H1 (cell line): ENCODE measurements around the gene CYB5R3. TPM values are rescaled to one million over a fixed set of nuclear protein-coding genes. Genes with fewer than 3 reads are reported as not detected.
"Not testable (repeated sequence)": the region's sequence is repeated elsewhere in the genome, so short reads cannot be mapped to it uniquely, and the experiment has no call there.

Experiments used
- CTCF ChIA-PET: fragments of 300-600 bp; sonication (Branson Sonifier 250); formaldehyde crosslinking; loops from one replicate; lab custom pipeline; 2021; ENCODE audit not compliant: partially characterized antibody; lab: Charles Lee
- POLR2A ChIA-PET: fragments of 300-600 bp; sonication (Branson Sonifier 250); formaldehyde crosslinking; loops from one replicate; lab custom pipeline; 2021; ENCODE audit warnings: inconsistent platforms; ENCODE audit not compliant: partially characterized antibody; lab: Charles Lee
- DNase-seq, 2 experiments: peaks; one replicate each; pipeline versions ENCODE4 v3.0.0 to v3.0.0-alpha.2; 2010 to 2022; ENCODE audit warnings: low spot score in 2 of 2, low read depth in 1 of 2, mixed read lengths in 1 of 2
- FAIRE-seq: peaks from 2 replicates; lab custom pipeline; 2011; peaks lifted over from hg19 to GRCh38; lab: Jason Lieb, UNC
- H2AFZ ChIP-seq: 2 replicates; pipeline ENCODE4 v1.8.1; 2012; ENCODE audit warnings: low read length, inconsistent platforms
- H2AK5ac ChIP-seq: 2 replicates; pipeline ENCODE4 v1.6.1; 2013; ENCODE audit warnings: low read depth, low read length
- H2BK120ac ChIP-seq: replicated peaks from 2 replicates; pipeline ENCODE3; 2013; ENCODE audit warnings: low read depth, low read length, inconsistent platforms
- H2BK12ac ChIP-seq: 2 replicates; pipeline ENCODE4 v1.6.1; 2013; ENCODE audit warnings: low read depth, low read length
- H2BK15ac ChIP-seq: 2 replicates; pipeline ENCODE4 v1.6.1; 2013; ENCODE audit warnings: low read length
- H2BK20ac ChIP-seq: 2 replicates; pipeline ENCODE4 v1.6.1; 2013; ENCODE audit warnings: low read length
- H2BK5ac ChIP-seq: 2 replicates; pipeline ENCODE4 v1.6.1; 2013; ENCODE audit warnings: low read depth, low read length
- H3K14ac ChIP-seq: 2 replicates; pipeline ENCODE4 v1.6.1; 2013; ENCODE audit warnings: inconsistent platforms; ENCODE audit not compliant: insufficient read length
- H3K18ac ChIP-seq: 2 replicates; pipeline ENCODE4 v1.6.1; 2013; ENCODE audit warnings: low read length; ENCODE audit errors: extremely low read depth
- H3K23ac ChIP-seq: 2 replicates; pipeline ENCODE4 v1.6.1; 2013; ENCODE audit warnings: inconsistent platforms; ENCODE audit not compliant: insufficient read length
- H3K23me2 ChIP-seq: 2 replicates; pipeline ENCODE4 v1.6.1; 2013; ENCODE audit warnings: low read depth, low read length
- H3K27ac ChIP-seq: 2 replicates; pipeline ENCODE4 v1.6.1; 2011; ENCODE audit warnings: low read depth, low read length, inconsistent platforms
- H3K27me3 ChIP-seq, 4 experiments: replicated peaks in 1 of 4; 1 replicate in 1 of 4; 2 replicates in 3 of 4; pipeline versions ENCODE4 v1.6.1 to v1.8.1; 2011 to 2013; ENCODE audit warnings: low read length in 3 of 4, mild to moderate bottlenecking in 3 of 4, inconsistent platforms in 2 of 4, mixed read lengths in 2 of 4, moderate library complexity in 1 of 4; ENCODE audit not compliant: control insufficient read depth in 3 of 4, insufficient read depth in 3 of 4; ENCODE audit errors: extremely low read depth in 1 of 4
- H3K36me3 ChIP-seq, 4 experiments: 2 replicates each; pipeline versions ENCODE4 v1.6.1 to v1.8.1; 2011 to 2013; ENCODE audit warnings: mild to moderate bottlenecking in 4 of 4, low read length in 3 of 4, moderate library complexity in 2 of 4, control low read depth in 1 of 4, inconsistent platforms in 1 of 4; ENCODE audit not compliant: insufficient read depth in 4 of 4, control insufficient read depth in 2 of 4
- H3K4ac ChIP-seq: replicated peaks from 2 replicates; pipeline ENCODE3; 2013; ENCODE audit warnings: low read length, low read depth, mixed read lengths, inconsistent platforms; ENCODE audit not compliant: insufficient read length
- H3K4me1 ChIP-seq, 4 experiments: replicated peaks in 1 of 4; 1 replicate in 1 of 4; 2 replicates in 3 of 4; pipeline versions ENCODE4 v1.6.1 to v1.8.1; 2011 to 2013; ENCODE audit warnings: low read length in 3 of 4, inconsistent platforms in 2 of 4, mixed read lengths in 1 of 4; ENCODE audit not compliant: insufficient read depth in 4 of 4, control insufficient read depth in 3 of 4
- H3K4me2 ChIP-seq, 2 experiments: 2 replicates each; pipeline versions ENCODE4 v1.6.1 to v1.8.1; 2011 to 2013; ENCODE audit warnings: low read depth in 2 of 2, low read length in 2 of 2, control low read depth in 1 of 2, inconsistent platforms in 1 of 2, mild to moderate bottlenecking in 1 of 2; ENCODE audit not compliant: insufficient read depth in 1 of 2
- H3K4me3 ChIP-seq, 4 experiments: fragments of 200-600, 300-600 bp in 1 of 4; sonication (generic), shearing (Covaris generic), sonication (Bioruptor Twin) in 1 of 4; 2 replicates each; pipeline versions ENCODE4 v1.5.1 to v1.8.1; 2011 to 2016; ENCODE audit warnings: low read length in 4 of 4, low read depth in 3 of 4, control low read depth in 2 of 4, inconsistent platforms in 2 of 4, mild to moderate bottlenecking in 2 of 4, mixed read lengths in 1 of 4, moderate library complexity in 1 of 4; ENCODE audit not compliant: insufficient read depth in 2 of 4; ENCODE audit errors: extremely low read depth in 1 of 4
- H3K56ac ChIP-seq: replicated peaks from 2 replicates; pipeline ENCODE3; 2013; ENCODE audit warnings: low read depth, mild to moderate bottlenecking, mixed read lengths, low read length, inconsistent platforms; ENCODE audit not compliant: insufficient read length
- H3K79me1 ChIP-seq: 2 replicates; pipeline ENCODE4 v1.6.1; 2013; ENCODE audit warnings: low read depth, low read length, control low read depth
- H3K79me2 ChIP-seq, 2 experiments: 2 replicates each; pipeline versions ENCODE4 v1.6.1 to v1.8.1; 2012 to 2013; ENCODE audit warnings: low read length in 2 of 2, mild to moderate bottlenecking in 2 of 2, inconsistent platforms in 1 of 2; ENCODE audit not compliant: insufficient read depth in 2 of 2, control insufficient read depth in 1 of 2
- H3K9ac ChIP-seq, 4 experiments: replicated peaks in 1 of 4; 1 replicate in 1 of 4; 2 replicates in 3 of 4; pipeline versions ENCODE4 v1.6.1 to v1.8.1; 2011 to 2013; ENCODE audit warnings: low read depth in 3 of 4, low read length in 3 of 4, control low read depth in 2 of 4, mild to moderate bottlenecking in 2 of 4, moderate library complexity in 2 of 4, inconsistent platforms in 1 of 4; ENCODE audit errors: extremely low read depth in 1 of 4
- H3K9me3 ChIP-seq, 2 experiments: 2 replicates each; pipeline versions ENCODE4 v1.6.1 to v1.8.1; 2012 to 2013; ENCODE audit warnings: mild to moderate bottlenecking in 2 of 2, moderate library complexity in 2 of 2, control low read depth in 1 of 2, inconsistent platforms in 1 of 2, low read depth in 1 of 2, low read length in 1 of 2, mixed read lengths in 1 of 2; ENCODE audit not compliant: insufficient read depth in 2 of 2
- H4K20me1 ChIP-seq, 2 experiments: replicated peaks in 1 of 2; 2 replicates each; pipeline versions ENCODE3 to v1.8.1; 2011 to 2013; ENCODE audit warnings: inconsistent platforms in 2 of 2, low read length in 2 of 2, mild to moderate bottlenecking in 1 of 2; ENCODE audit not compliant: insufficient read depth in 2 of 2, control insufficient read depth in 1 of 2
- H4K5ac ChIP-seq: 2 replicates; pipeline ENCODE4 v1.6.1; 2013; ENCODE audit warnings: low read length, low read depth, mixed read lengths, inconsistent platforms; ENCODE audit not compliant: insufficient read length
- H4K8ac ChIP-seq: 2 replicates; pipeline ENCODE4 v1.8.0; 2013; ENCODE audit warnings: mild to moderate bottlenecking, moderate library complexity, low read length, inconsistent platforms; ENCODE audit not compliant: insufficient read depth; ENCODE audit errors: extremely low read depth
- H4K91ac ChIP-seq: replicated peaks from 2 replicates; pipeline ENCODE3; 2013; ENCODE audit warnings: low read length, mixed read lengths, inconsistent platforms; ENCODE audit not compliant: insufficient read length
- WGBS, 2 experiments: shearing (Covaris generic) in 1 of 2; methylation state at CpG; one replicate each; pipeline versions ENCODE4 v1.1.6 to v1.1.7; 2013 to 2015; ENCODE audit warnings: low lambda C conversion rate in 2 of 2, mixed read lengths in 2 of 2, inconsistent platforms in 1 of 2, low coverage in 1 of 2, missing lambda C conversion rate in 1 of 2; ENCODE audit not compliant: insufficient replicate concordance in 2 of 2, insufficient coverage in 1 of 2, insufficient read length in 1 of 2; ENCODE audit errors: extremely low coverage in 1 of 2, missing lambda C conversion rate in 1 of 2; 5-methylcytosine and 5-hydroxymethylcytosine counted together
- polyA plus RNA-seq, 7 experiments: library from polyadenylated mRNA; depleted of rRNA in 3 of 7; stranded (reverse) in 5 of 7; unstranded in 2 of 7; fragments of >200 nt in 5 of 7; fragments of 200-250 nt in 2 of 7; gene quantifications; 1 replicate in 5 of 7; 2 replicates in 1 of 7; 4 replicates in 1 of 7; pipeline versions ENCODE4 v1.2.1 to v1.2.3, GENCODE V29; 2011 to 2013; ENCODE audit warnings: missing spikeins in 2 of 7, mixed read lengths in 2 of 7
- total RNA-seq: library from RNA; stranded (reverse); fragmentation: NEBNext Ultra II Directional; extraction: Animal tissue kit (Norgen Biotek cat#: 25700); gene quantifications from 2 replicates; pipeline ENCODE4 v1.2.1, GENCODE V29; 2021

Gene CYB5R3
- total and polyA plus RNA-seq, 2 of the 8 experiments (the other 6 are each of a cell fraction or from before 2014, with no cell fraction given), result 75.3 to 113 TPM

- H2BK12ac ChIP-seq, H3K4me3 ChIP-seq, H3K9me3 ChIP-seq, H2AFZ ChIP-seq, H3K79me1 ChIP-seq, H3K4me2 ChIP-seq, DNase-seq, H2BK20ac ChIP-seq, H3K4me1 ChIP-seq, H4K8ac ChIP-seq, H2BK120ac ChIP-seq, H3K27me3 ChIP-seq, H4K91ac ChIP-seq, H3K14ac ChIP-seq, H4K20me1 ChIP-seq, H3K4ac ChIP-seq, H3K23ac ChIP-seq, H3K56ac ChIP-seq, H3K79me2 ChIP-seq, H3K27ac ChIP-seq, H2BK5ac ChIP-seq, H2AK5ac ChIP-seq, H4K5ac ChIP-seq, H3K9ac ChIP-seq, H2BK15ac ChIP-seq, H3K18ac ChIP-seq, H3K23me2 ChIP-seq: not testable (repeated sequence)
- CTCF ChIA-PET, result interaction anchor here (1.5 kb wide), 1 partner anchor 13 kb away, joined by 6 read pairs; no protein-coding TSS in a partner anchor
- POLR2A ChIA-PET, result interaction anchor here (0.8 to 2.8 kb wide), 3 partner anchors 12 to 40 kb away, joined by 3 to 11 read pairs (median 4); partner anchors contain the start of gene POLDIP3
- H3K36me3 ChIP-seq, result peaks cover 7 to 50% (median 25%) of the 10 kb centered on the region in 4 experiments; a peak in 7 of 8 replicates
- 100% methylated on average over 1 of the region's 1 CpG; no CpG with 5 or more reads in 1 of the 2 experiments for WGBS, 2 experiments
- peak; percentile 76 for FAIRE-seq
Observed at GRCh38 chr22:42574046-42574445, 75.1 kb downstream of the CYB5R3 start.

GRCh38 chr22:42571068-42571467 lies 78.1 kb downstream of the CYB5R3 start:
- not testable (repeated sequence) for H3K4me2 ChIP-seq, H3K9me3 ChIP-seq, H2BK20ac ChIP-seq, H2BK12ac ChIP-seq, H2AK5ac ChIP-seq, H3K4me3 ChIP-seq, H3K79me2 ChIP-seq, H2AFZ ChIP-seq, H4K91ac ChIP-seq, H3K4me1 ChIP-seq, H4K20me1 ChIP-seq, H3K14ac ChIP-seq, H3K9ac ChIP-seq, H2BK15ac ChIP-seq, H3K79me1 ChIP-seq, H4K8ac ChIP-seq, H2BK5ac ChIP-seq, H3K23me2 ChIP-seq, H3K4ac ChIP-seq, H2BK120ac ChIP-seq, H4K5ac ChIP-seq, H3K27me3 ChIP-seq, H3K23ac ChIP-seq, H3K18ac ChIP-seq, FAIRE-seq, H3K27ac ChIP-seq, H3K56ac ChIP-seq
- ChIA-PET POLR2A (interaction anchor here (2.1 to 3.1 kb wide), 4 partner anchors 10 to 43 kb away, joined by 7 to 11 read pairs (median 8); partner anchors contain the start of genes POLDIP3 and SERHL2), CTCF (interaction anchor here (1.5 kb wide), 1 partner anchor 9 kb away, joined by 6 read pairs; no protein-coding TSS in a partner anchor)
- DNase-seq, result peak in 1 of 2 experiments; percentile 47
- 97% methylated on average over 9 of the region's 12 CpGs; no CpG with 5 or more reads in 1 of the 2 experiments for WGBS, 2 experiments
- peaks cover 0 to 26% (median 7%) of the 10 kb centered on the region in 4 experiments; a peak in 5 of 8 replicates for H3K36me3 ChIP-seq
